ENCODE measurements around the gene FURIN. TPM values are rescaled to one million over a fixed set of nuclear protein-coding genes. Genes with fewer than 3 reads are reported as not detected.

FURIN gene
- total and polyA plus RNA-seq, 2 of the 4 experiments (the other 2 are of a cell fraction) = 34.8 to 54.3 TPM

DNA sequence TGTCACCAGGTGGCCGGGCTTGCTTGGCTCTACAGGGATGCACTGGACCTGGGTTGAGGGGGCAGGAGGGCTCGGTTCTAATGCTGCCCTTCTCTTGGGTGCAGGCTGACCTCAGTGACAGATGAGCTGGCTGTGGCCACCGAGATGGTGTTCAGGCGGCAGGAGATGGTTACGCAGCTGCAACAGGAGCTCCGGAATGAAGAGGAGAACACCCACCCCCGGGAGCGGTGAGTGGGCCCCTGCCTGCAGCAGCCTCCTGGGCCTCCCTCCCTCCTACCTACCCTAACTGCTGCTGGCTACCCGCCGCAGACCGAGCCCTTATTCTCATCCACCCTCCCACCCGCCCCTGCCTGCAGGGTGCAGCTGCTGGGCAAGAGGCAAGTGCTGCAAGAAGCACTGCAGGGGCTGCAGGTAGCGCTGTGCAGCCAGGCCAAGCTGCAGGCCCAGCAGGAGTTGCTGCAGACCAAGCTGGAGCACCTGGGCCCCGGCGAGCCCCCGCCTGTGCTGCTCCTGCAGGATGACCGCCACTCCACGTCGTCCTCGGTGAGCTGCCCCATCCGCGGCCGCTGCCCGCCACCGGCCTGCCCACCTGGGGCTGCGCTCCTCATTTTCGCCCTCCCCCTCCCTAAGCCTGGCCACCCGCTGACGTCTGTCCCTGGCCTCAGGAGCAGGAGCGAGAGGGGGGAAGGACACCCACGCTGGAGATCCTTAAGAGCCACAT, 21.5 kb downstream of the FURIN start:
- Histone ChIP-seq H2BK120ac (ENCODE audit: low read depth, low read length) (no peak overlapping the region), H3K4me3 (ENCODE audit: insufficient read depth, low read depth, low read length) (no peak overlapping the region), H2AK5ac (ENCODE audit: low read depth, low read length) (no peak overlapping the region), H2BK15ac (ENCODE audit: low read depth, low read length) (no peak overlapping the region), H3K9ac (ENCODE audit: low read depth, low read length) (no peak overlapping the region), H3K27me3 (ENCODE audit: control insufficient read depth, insufficient read depth, low read length) (no peaks in the 10 kb centered on the region), H3K27ac (ENCODE audit: insufficient read depth, low read length) (no peak overlapping the region), H3K4me2 (ENCODE audit: low read depth, low read length) (no peak overlapping the region), H4K20me1 (ENCODE audit: insufficient read depth, low read length) (no peaks in the 10 kb centered on the region), H3K4me1 (ENCODE audit: control insufficient read depth, insufficient read depth, low read length) (peaks cover 6% of the 10 kb centered on the region; the same call in 1 of the 2 replicates), H3K18ac (ENCODE audit: low read depth, low read length) (no peak overlapping the region), H2BK5ac (ENCODE audit: low read depth, low read length, poor library complexity, severe bottlenecking) (no peak overlapping the region), H4K91ac (ENCODE audit: insufficient read depth, low read depth, low read length) (no peak overlapping the region), H3K79me1 (ENCODE audit: low read depth in 1 of 2, low read length in 2 of 2) (peaks cover 0 to 8% of the 10 kb centered on the region in 2 experiments; a peak in 2 of 4 replicates), H4K8ac (ENCODE audit: low read depth in 2 of 2, low read length in 2 of 2) (no peak overlapping the region), H3K23ac (ENCODE audit: low read depth, low read length) (no peak overlapping the region), H4K5ac (ENCODE audit: low read depth, low read length) (no peak overlapping the region), H3K36me3 (ENCODE audit: control insufficient read depth, insufficient read depth, low read length) (peaks cover 20% of the 10 kb centered on the region), H3K9me3 (ENCODE audit: control insufficient read depth, insufficient read depth, low read length) (no peaks in the 10 kb centered on the region), H2AFZ (replicated peaks; ENCODE audit: low read length, poor library complexity) (peak overlapping the region; percentile 23), H3K4ac (ENCODE audit: low read depth, low read length) (no peak overlapping the region), H3K9me1 (ENCODE audit: insufficient read depth, low read length) (no peaks in the 10 kb centered on the region), H3K56ac (ENCODE audit: extremely low read depth, insufficient read depth, low read length) (no peak overlapping the region), H3K14ac (replicated peaks; ENCODE audit: low read depth, low read length) (no peak overlapping the region), H2BK20ac (ENCODE audit: low read depth, low read length) (no peak overlapping the region), H2AK9ac (replicated peaks; ENCODE audit: low read depth, low read length, poor library complexity) (no peak overlapping the region)
- POLR2A ChIA-PET (ENCODE audit: unreplicated experiment) = no interaction called here
- WGBS, 2 experiments (ENCODE audit: extremely low coverage in 2 of 2, insufficient read length in 1 of 2) = 85% methylated on average over 16 of the region's 31 CpGs; no CpG with 5 or more reads in 1 of the 2 experiments
- in situ Hi-C loops (cut with MboI; ENCODE audit: low sequenced_read_pairs) (loop anchor here (5.0 to 25.0 kb wide), 3 partner anchors 248 to 578 kb away; no protein-coding TSS in a partner anchor), dilution Hi-C loops (cut with HindIII; ENCODE audit: low sequenced_read_pairs, unreplicated experiment) (no loop called here), intact Hi-C loops (cut with micrococcal nuclease) (loop anchor here (5.0 kb wide), 3 partner anchors 173 to 398 kb away; partner anchors contain the start of gene BLM)
- no peak for ATAC-seq (ENCODE audit: low read depth)
- no peak for DNase-seq
- no TSS peak for BruUV-seq (replicated peaks)
- CTCF ChIA-PET = no interaction called here
- TF ChIP-seq RFX5 (IDR thresholded peaks at IDR 0.05; ENCODE audit: low read depth, low read length) = no peak
- no peak for TF ChIP-seq MAFK (IDR thresholded peaks at IDR 0.05; ENCODE audit: low read depth, low read length)
- TF ChIP-seq, protein P1, sequence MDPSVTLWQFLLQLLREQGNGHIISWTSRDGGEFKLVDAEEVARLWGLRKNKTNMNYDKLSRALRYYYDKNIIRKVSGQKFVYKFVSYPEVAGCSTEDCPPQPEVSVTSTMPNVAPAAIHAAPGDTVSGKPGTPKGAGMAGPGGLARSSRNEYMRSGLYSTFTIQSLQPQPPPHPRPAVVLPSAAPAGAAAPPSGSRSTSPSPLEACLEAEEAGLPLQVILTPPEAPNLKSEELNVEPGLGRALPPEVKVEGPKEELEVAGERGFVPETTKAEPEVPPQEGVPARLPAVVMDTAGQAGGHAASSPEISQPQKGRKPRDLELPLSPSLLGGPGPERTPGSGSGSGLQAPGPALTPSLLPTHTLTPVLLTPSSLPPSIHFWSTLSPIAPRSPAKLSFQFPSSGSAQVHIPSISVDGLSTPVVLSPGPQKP (IDR thresholded peaks at IDR 0.05; ENCODE audit: borderline replicate concordance, low read depth, low read length) = no peak
- no peak for TF ChIP-seq CHD1 (IDR thresholded peaks at IDR 0.05; ENCODE audit: low read depth, low read length)
- TF ChIP-seq, protein P2, sequence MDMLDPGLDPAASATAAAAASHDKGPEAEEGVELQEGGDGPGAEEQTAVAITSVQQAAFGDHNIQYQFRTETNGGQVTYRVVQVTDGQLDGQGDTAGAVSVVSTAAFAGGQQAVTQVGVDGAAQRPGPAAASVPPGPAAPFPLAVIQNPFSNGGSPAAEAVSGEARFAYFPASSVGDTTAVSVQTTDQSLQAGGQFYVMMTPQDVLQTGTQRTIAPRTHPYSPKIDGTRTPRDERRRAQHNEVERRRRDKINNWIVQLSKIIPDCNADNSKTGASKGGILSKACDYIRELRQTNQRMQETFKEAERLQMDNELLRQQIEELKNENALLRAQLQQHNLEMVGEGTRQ (IDR thresholded peaks at IDR 0.05; ENCODE audit: low read depth, low read length) = no peak
- TF ChIP-seq, protein P3, sequence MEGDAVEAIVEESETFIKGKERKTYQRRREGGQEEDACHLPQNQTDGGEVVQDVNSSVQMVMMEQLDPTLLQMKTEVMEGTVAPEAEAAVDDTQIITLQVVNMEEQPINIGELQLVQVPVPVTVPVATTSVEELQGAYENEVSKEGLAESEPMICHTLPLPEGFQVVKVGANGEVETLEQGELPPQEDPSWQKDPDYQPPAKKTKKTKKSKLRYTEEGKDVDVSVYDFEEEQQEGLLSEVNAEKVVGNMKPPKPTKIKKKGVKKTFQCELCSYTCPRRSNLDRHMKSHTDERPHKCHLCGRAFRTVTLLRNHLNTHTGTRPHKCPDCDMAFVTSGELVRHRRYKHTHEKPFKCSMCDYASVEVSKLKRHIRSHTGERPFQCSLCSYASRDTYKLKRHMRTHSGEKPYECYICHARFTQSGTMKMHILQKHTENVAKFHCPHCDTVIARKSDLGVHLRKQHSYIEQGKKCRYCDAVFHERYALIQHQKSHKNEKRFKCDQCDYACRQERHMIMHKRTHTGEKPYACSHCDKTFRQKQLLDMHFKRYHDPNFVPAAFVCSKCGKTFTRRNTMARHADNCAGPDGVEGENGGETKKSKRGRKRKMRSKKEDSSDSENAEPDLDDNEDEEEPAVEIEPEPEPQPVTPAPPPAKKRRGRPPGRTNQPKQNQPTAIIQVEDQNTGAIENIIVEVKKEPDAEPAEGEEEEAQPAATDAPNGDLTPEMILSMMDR (conservative IDR thresholded peaks at IDR 0.05; ENCODE audit: low read depth, low read length) = no peak
- no peak for TF ChIP-seq FOS (IDR thresholded peaks at IDR 0.05; ENCODE audit: low read depth, low read length)
- no peak for TF ChIP-seq NFE2L2 (IDR thresholded peaks at IDR 0.05; ENCODE audit: low read depth, low read length)
- TF ChIP-seq MXI1 (IDR thresholded peaks at IDR 0.05; ENCODE audit: borderline replicate concordance, low read depth, low read length) = no peak
- no peak for TF ChIP-seq MAZ (IDR thresholded peaks at IDR 0.05; ENCODE audit: borderline replicate concordance, low read depth, low read length)
- no peak for TF ChIP-seq POLR2A (IDR thresholded peaks at IDR 0.05; ENCODE audit: low read depth, low read length)
- TF ChIP-seq RAD21 (IDR thresholded peaks at IDR 0.05; ENCODE audit: low read length) = no peak
- no peak for TF ChIP-seq CEBPB (IDR thresholded peaks at IDR 0.05; ENCODE audit: low read depth, low read length)
- TF ChIP-seq BHLHE40 (IDR thresholded peaks at IDR 0.05; ENCODE audit: low read depth, low read length) = no peak
- no peak for TF ChIP-seq SMC3 (IDR thresholded peaks at IDR 0.05; ENCODE audit: low read depth, low read length)

Data from IMR-90 (cell line).